ENCODE measurements around the gene ABCA12. TPM values are rescaled to one million over a fixed set of nuclear protein-coding genes. Genes with fewer than 3 reads are reported as not detected.

Gene ABCA12
- total and polyA plus RNA-seq, 9 of the 15 experiments (the other 6 are each of a cell fraction or from before 2014, with no cell fraction given) = 0.02 to 0.03 TPM; not detected in 7

DNA sequence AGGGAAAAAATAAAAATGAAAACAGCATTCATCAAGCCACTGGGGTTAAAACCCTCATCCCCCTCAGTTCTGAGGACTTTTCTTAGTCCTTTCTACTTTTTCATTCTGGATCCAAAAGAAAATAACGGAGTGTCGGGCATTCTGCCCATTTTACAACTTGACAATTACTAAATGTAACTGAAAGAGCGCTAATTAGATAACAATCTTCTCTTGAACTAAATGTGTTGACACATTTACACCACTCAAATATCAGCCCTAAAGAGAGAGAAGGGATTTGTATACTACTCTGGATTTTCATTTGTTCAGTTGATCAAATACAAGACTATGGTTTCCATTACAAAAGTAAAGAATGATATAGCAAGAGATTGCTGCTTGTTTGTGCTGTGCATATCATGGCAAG lies 27.5 kb downstream of the ABCA12 start:
- H3K9me1 ChIP-seq (ENCODE audit: control insufficient read depth, insufficient read depth, low read length) = no peaks in the 10 kb centered on the region
- no peak overlapping the region for H3K9ac ChIP-seq (ENCODE audit: insufficient read depth in 1 of 2, low read depth in 2 of 2, low read length in 2 of 2)
- no peaks in the 10 kb centered on the region; a peak in 1 of 5 replicates for H3K27me3 ChIP-seq (ENCODE audit: control insufficient read depth in 2 of 2, insufficient read depth in 2 of 2, low read length in 2 of 2)
- intact Hi-C loops (cut with micrococcal nuclease) (no loop called here), in situ Hi-C loops (cut with MboI) (no loop called here)
- ATAC-seq (no peak), FAIRE-seq (no peak), DNase-seq (ENCODE audit: extremely low read depth in 1 of 4, low spot score in 3 of 4) (no peak)
- WGBS (ENCODE audit: insufficient coverage, low coverage, missing lambda C conversion rate) = 3% methylated on average over 3 of the region's 3 CpGs
- H3K4me2 ChIP-seq (ENCODE audit: insufficient read depth, low read length) = no peak overlapping the region
- no peak overlapping the region for H2AFZ ChIP-seq (ENCODE audit: low read depth, low read length)
- no peaks in the 10 kb centered on the region for H3K4me1 ChIP-seq (replicated peaks in 1 of 2; ENCODE audit: control insufficient read depth in 2 of 2, insufficient read depth in 2 of 2, low read length in 2 of 2)
- CTCF ChIA-PET (ENCODE audit: low intra/inter-chr PET ratio) = no interaction called here
- no peaks in the 10 kb centered on the region for H3K36me3 ChIP-seq (ENCODE audit: control insufficient read depth, insufficient read depth, low read length)
- no peak overlapping the region for H3K4me3 ChIP-seq
- BruUV-seq (replicated peaks) = no TSS peak
- H3K79me2 ChIP-seq (ENCODE audit: control insufficient read depth, insufficient read depth, low read length) = no peaks in the 10 kb centered on the region
- H4K20me1 ChIP-seq (replicated peaks; ENCODE audit: control insufficient read depth, insufficient read depth, low read length) = no peaks in the 10 kb centered on the region
- no peaks in the 10 kb centered on the region for H3K9me3 ChIP-seq (replicated peaks; ENCODE audit: control insufficient read depth, insufficient read depth, low read depth, low read length)
- POLR2A ChIA-PET = no interaction called here
- TF ChIP-seq, protein P1, sequence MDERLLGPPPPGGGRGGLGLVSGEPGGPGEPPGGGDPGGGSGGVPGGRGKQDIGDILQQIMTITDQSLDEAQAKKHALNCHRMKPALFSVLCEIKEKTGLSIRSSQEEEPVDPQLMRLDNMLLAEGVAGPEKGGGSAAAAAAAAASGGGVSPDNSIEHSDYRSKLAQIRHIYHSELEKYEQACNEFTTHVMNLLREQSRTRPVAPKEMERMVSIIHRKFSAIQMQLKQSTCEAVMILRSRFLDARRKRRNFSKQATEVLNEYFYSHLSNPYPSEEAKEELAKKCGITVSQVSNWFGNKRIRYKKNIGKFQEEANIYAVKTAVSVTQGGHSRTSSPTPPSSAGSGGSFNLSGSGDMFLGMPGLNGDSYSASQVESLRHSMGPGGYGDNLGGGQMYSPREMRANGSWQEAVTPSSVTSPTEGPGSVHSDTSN (CRISPR knock-in tag; IDR thresholded peaks at IDR 0.05; ENCODE audit: low read depth) = no peak
- TF ChIP-seq, protein P1 (tag; conservative IDR thresholded peaks at IDR 0.05; ENCODE audit: low read depth) = no peak; the same call in 1 of the 2 replicates
- TF ChIP-seq MEIS2 (IDR thresholded peaks at IDR 0.05; ENCODE audit: partially characterized antibody) = peak; percentile 65
- no peak overlapping the region for H3K27ac ChIP-seq (ENCODE audit: extremely low read depth, low read depth, low read length)
